H9 (cell line): ENCODE results near the gene DPYSL3. TPM values are rescaled to one million over a fixed set of nuclear protein-coding genes. Genes with fewer than 3 reads are reported as not detected.

ENCODE experiments used
- DNase-seq: peaks from one replicate; pipeline ENCODE4 v3.0.0-alpha.2; 2017
- H2AFZ ChIP-seq: one replicate; pipeline ENCODE4 v1.6.1; 2013; ENCODE audit warnings: mild to moderate bottlenecking, low read length, control low read depth, moderate library complexity
- H2AK5ac ChIP-seq: 2 replicates; pipeline ENCODE4 v1.6.1; 2013; ENCODE audit warnings: low read length, control low read depth, mixed read lengths; ENCODE audit not compliant: insufficient read length
- H2BK120ac ChIP-seq: one replicate; pipeline ENCODE4 v1.6.1; 2013; ENCODE audit warnings: low read depth, mild to moderate bottlenecking, low read length, control low read depth, inconsistent platforms; ENCODE audit not compliant: poor library complexity, severe bottlenecking
- H2BK12ac ChIP-seq: 2 replicates; pipeline ENCODE4 v1.6.1; 2013; ENCODE audit warnings: low read length, control low read depth, mixed read lengths, low read depth; ENCODE audit not compliant: insufficient read length
- H2BK15ac ChIP-seq: 2 replicates; pipeline ENCODE4 v1.6.1; 2013; ENCODE audit warnings: low read depth, low read length, control low read depth
- H2BK20ac ChIP-seq: one replicate; pipeline ENCODE4 v1.6.1; 2013; ENCODE audit warnings: low read depth, mild to moderate bottlenecking, low read length, control low read depth, inconsistent platforms; ENCODE audit not compliant: poor library complexity, severe bottlenecking
- H2BK5ac ChIP-seq: 2 replicates; pipeline ENCODE4 v1.6.1; 2013; ENCODE audit warnings: low read length, control low read depth, mixed read lengths; ENCODE audit not compliant: insufficient read length
- H3K14ac ChIP-seq: 2 replicates; pipeline ENCODE4 v1.6.1; 2013; ENCODE audit warnings: low read length, control low read depth; ENCODE audit not compliant: insufficient read depth
- H3K18ac ChIP-seq: 2 replicates; pipeline ENCODE4 v1.6.1; 2013; ENCODE audit warnings: low read depth, mild to moderate bottlenecking, mixed read lengths, low read length, control low read depth; ENCODE audit not compliant: insufficient read length
- H3K23ac ChIP-seq: 2 replicates; pipeline ENCODE4 v1.6.1; 2013; ENCODE audit warnings: low read length, control low read depth, mixed read lengths, low read depth; ENCODE audit not compliant: insufficient read length
- H3K23me2 ChIP-seq: 2 replicates; pipeline ENCODE4 v1.6.1; 2013; ENCODE audit warnings: low read depth, mild to moderate bottlenecking, mixed read lengths, low read length, control low read depth; ENCODE audit not compliant: insufficient read length, poor library complexity, severe bottlenecking
- H3K27ac ChIP-seq: 2 replicates; pipeline ENCODE4 v1.5.1; 2013; ENCODE audit warnings: low read length, control low read depth, mixed read lengths, low read depth; ENCODE audit not compliant: insufficient read length
- H3K27me3 ChIP-seq: 2 replicates; pipeline ENCODE4 v1.6.1; 2013; ENCODE audit warnings: low read length, control low read depth, inconsistent platforms; ENCODE audit not compliant: insufficient read depth
- H3K4ac ChIP-seq: 2 replicates; pipeline ENCODE4 v1.6.1; 2013; ENCODE audit warnings: low read depth, mild to moderate bottlenecking, control low read depth, inconsistent platforms, low read length, moderate library complexity
- H3K4me1 ChIP-seq: 2 replicates; pipeline ENCODE4 v1.6.1; 2013; ENCODE audit warnings: low read length, control low read depth, inconsistent platforms; ENCODE audit not compliant: insufficient read depth
- H3K4me2 ChIP-seq: 2 replicates; pipeline ENCODE4 v1.6.1; 2013; ENCODE audit warnings: low read length, control low read depth, mixed read lengths; ENCODE audit not compliant: insufficient read length, insufficient read depth
- H3K56ac ChIP-seq: 2 replicates; pipeline ENCODE4 v1.6.1; 2013; ENCODE audit warnings: low read depth, mild to moderate bottlenecking, mixed read lengths, low read length, control low read depth; ENCODE audit not compliant: insufficient read length
- H3K79me1 ChIP-seq: 2 replicates; pipeline ENCODE4 v1.6.1; 2013; ENCODE audit warnings: low read depth, mild to moderate bottlenecking, moderate library complexity, low read length, control low read depth, inconsistent platforms; ENCODE audit not compliant: insufficient read depth, poor library complexity, severe bottlenecking
- H3K79me2 ChIP-seq: 2 replicates; pipeline ENCODE4 v1.6.1; 2013; ENCODE audit warnings: low read length, control low read depth, inconsistent platforms; ENCODE audit not compliant: insufficient read depth
- H3K9ac ChIP-seq: 2 replicates; pipeline ENCODE4 v1.6.1; 2013; ENCODE audit warnings: low read length, control low read depth, mixed read lengths; ENCODE audit not compliant: insufficient read length; ENCODE audit errors: extremely low read depth
- H3K9me3 ChIP-seq: one replicate; pipeline ENCODE4 v1.6.1; 2013; ENCODE audit warnings: low read depth, low read length, inconsistent platforms; ENCODE audit not compliant: control insufficient read depth
- H3T11ph ChIP-seq: one replicate; pipeline ENCODE4 v1.6.1; 2013; ENCODE audit warnings: mild to moderate bottlenecking, low read length, control low read depth, inconsistent platforms
- H4K20me1 ChIP-seq: one replicate; pipeline ENCODE4 v1.6.1; 2013; ENCODE audit not compliant: control insufficient read depth, insufficient read length, insufficient read depth
- H4K5ac ChIP-seq: 2 replicates; pipeline ENCODE4 v1.6.1; 2013; ENCODE audit warnings: low read depth, mild to moderate bottlenecking, mixed read lengths, low read length, control low read depth; ENCODE audit not compliant: insufficient read length
- H4K8ac ChIP-seq: replicated peaks from 2 replicates; pipeline ENCODE4 v1.6.1; 2013; ENCODE audit warnings: low read length, control low read depth, mixed read lengths, low read depth; ENCODE audit not compliant: insufficient read length
- H4K91ac ChIP-seq: 2 replicates; pipeline ENCODE4 v1.6.1; 2013; ENCODE audit warnings: low read depth, mild to moderate bottlenecking, moderate library complexity, mixed read lengths, low read length, control low read depth; ENCODE audit not compliant: insufficient read length
- H3K27ac Mint-ChIP-seq, 3 experiments: 2 replicates in 2 of 3; 3 replicates in 1 of 3; pipeline ENCODE4 v1.8.0; 2020 to 2021; ENCODE audit warnings: mixed read lengths in 3 of 3, mild to moderate bottlenecking in 1 of 3, moderate library complexity in 1 of 3
- H3K27me3 Mint-ChIP-seq: 2 replicates; pipeline ENCODE4 v1.8.0; 2021; ENCODE audit warnings: low read depth, mild to moderate bottlenecking, moderate library complexity, mixed read lengths
- H3K36me3 Mint-ChIP-seq, 3 experiments: 2 replicates in 2 of 3; 3 replicates in 1 of 3; pipeline ENCODE4 v1.8.0; 2020 to 2021; ENCODE audit warnings: low read depth in 3 of 3, mixed read lengths in 3 of 3; ENCODE audit not compliant: insufficient read depth in 1 of 3
- H3K4me1 Mint-ChIP-seq, 2 experiments: 2 replicates each; pipeline ENCODE4 v1.8.0; 2020; ENCODE audit warnings: mixed read lengths in 2 of 2
- H3K4me3 Mint-ChIP-seq, 2 experiments: 2 replicates in 1 of 2; 3 replicates in 1 of 2; pipeline ENCODE4 v1.8.0; 2020 to 2021; ENCODE audit warnings: mild to moderate bottlenecking in 2 of 2, mixed read lengths in 2 of 2, moderate library complexity in 1 of 2
- H3K9me3 Mint-ChIP-seq, 2 experiments: 2 replicates in 1 of 2; 3 replicates in 1 of 2; pipeline ENCODE4 v1.8.0; 2020; ENCODE audit warnings: mild to moderate bottlenecking in 2 of 2, mixed read lengths in 2 of 2, moderate library complexity in 1 of 2
- CTCF ChIP-seq: fragments of 200-600 bp; sonication (generic); conservative IDR thresholded peaks from 3 replicates; pipeline ENCODE4 v1.8.0; 2021; ENCODE audit warnings: antibody characterized with exemption, mild to moderate bottlenecking
- WGBS: extraction: QIAGEN DNeasy Blood & Tissue Kit; methylation state at CpG from one replicate; pipeline ENCODE4 v1.1.7; 2013; ENCODE audit warnings: missing lambda C conversion rate, low lambda C conversion rate, mixed read lengths; ENCODE audit not compliant: insufficient read length; ENCODE audit errors: extremely low coverage; 5-methylcytosine and 5-hydroxymethylcytosine counted together
- total RNA-seq: library from RNA; stranded (reverse); gene quantifications from 2 replicates; pipeline ENCODE4 v1.2.1, GENCODE V29; 2021

DPYSL3 gene
- total RNA-seq, 1 experiment from 2014 or later = 515 TPM

GRCh38 chr5:147384346-147385193, 125.3 kb downstream of the DPYSL3 start:
- no peaks in the 10 kb centered on the region for H3K27me3 ChIP-seq
- no peak overlapping the region for H2AK5ac ChIP-seq
- Mint-ChIP-seq H3K4me1 (peaks cover 40 to 44% of the 10 kb centered on the region in 2 experiments), H3K36me3 (peaks cover 2 to 29% (median 9%) of the 10 kb centered on the region in 3 experiments; a peak in 6 of 7 replicates), H3K9me3 (peaks cover 13 to 16% of the 10 kb centered on the region in 2 experiments), H3K4me3 (no peak overlapping the region), H3K27me3 (no peaks in the 10 kb centered on the region; the same call in 1 of the 2 replicates), H3K27ac (no peak overlapping the region)
- H3K79me1 ChIP-seq = no peaks in the 10 kb centered on the region
- H3K14ac ChIP-seq = no peak overlapping the region
- no peak overlapping the region for H3K4me2 ChIP-seq
- no peak overlapping the region for H3K18ac ChIP-seq
- no peak overlapping the region for H3K9ac ChIP-seq
- H3K79me2 ChIP-seq = no peaks in the 10 kb centered on the region
- no peak overlapping the region for H2BK20ac ChIP-seq
- no peak overlapping the region for H2BK5ac ChIP-seq
- H4K5ac ChIP-seq = no peak overlapping the region
- no peak overlapping the region for H3K56ac ChIP-seq
- no peak overlapping the region for H2BK15ac ChIP-seq
- H3K9me3 ChIP-seq = no peaks in the 10 kb centered on the region
- H3K27ac ChIP-seq = no peak overlapping the region
- DNase-seq = no peak
- no peak for TF ChIP-seq CTCF
- H4K8ac ChIP-seq = no peak overlapping the region
- no peak overlapping the region for H2BK120ac ChIP-seq
- no peaks in the 10 kb centered on the region for H3K23me2 ChIP-seq
- no peaks in the 10 kb centered on the region for H4K20me1 ChIP-seq
- peaks cover 9% of the 10 kb centered on the region; the same call in 1 of the 2 replicates for H3K4me1 ChIP-seq
- no CpG with 5 or more reads among the region's 6 CpGs for WGBS
- no peak overlapping the region for H3K23ac ChIP-seq
- H4K91ac ChIP-seq = no peak overlapping the region
- H3T11ph ChIP-seq = no peak overlapping the region
- no peak overlapping the region for H3K4ac ChIP-seq
- H2BK12ac ChIP-seq = no peak overlapping the region
- H2AFZ ChIP-seq = no peak overlapping the region
